Naive thymus-derived CD4-positive, alpha-beta T cell (primary cell): ENCODE measurements around the gene SLC12A4. TPM values are rescaled to one million over a fixed set of nuclear protein-coding genes. Genes with fewer than 3 reads are reported as not detected.
A peak's percentile ranks its signal among the peaks of the same experiment; 100 is the strongest.

Experiments used
- ATAC-seq: fragments of 150-1000 bp; cut with Tn5 transposase; 2 replicates; pipeline ENCODE4 v1.10.0; 2021; ENCODE audit warnings: mild to moderate bottlenecking, moderate library complexity
- CTCF ChIA-PET: fragments of 350-600 bp; sonication (Branson Sonifier 250); formaldehyde crosslinking; loops from one replicate; lab custom pipeline; 2021; ENCODE audit warnings: antibody characterized with exemption; lab: Charles Lee
- POLR2A ChIA-PET: fragments of 350-600 bp; sonication (Branson Sonifier 250); formaldehyde crosslinking; loops from one replicate; lab custom pipeline; 2021; ENCODE audit warnings: antibody characterized with exemption, inconsistent platforms; lab: Charles Lee
- DNase-seq, 9 donors: peaks; one replicate each; pipeline versions ENCODE4 v3.0.0 to v3.0.0-alpha.2; 2020 to 2022; ENCODE audit warnings: mixed read lengths in 1 of 9
- H3K27ac ChIP-seq: one replicate; pipeline ENCODE4 v1.7.0; 2013; ENCODE audit warnings: mild to moderate bottlenecking, low read depth, low read length, moderate library complexity
- H3K27me3 ChIP-seq, 2 donors: one replicate each; pipeline ENCODE4 v1.7.0; 2013; ENCODE audit warnings: low read length in 2 of 2, mild to moderate bottlenecking in 2 of 2, moderate library complexity in 2 of 2; ENCODE audit not compliant: control insufficient read depth in 2 of 2, insufficient read depth in 2 of 2
- H3K36me3 ChIP-seq, 3 experiments: 1 replicate in 2 of 3; 2 replicates in 1 of 3; pipeline ENCODE4 v1.7.0; 2013; ENCODE audit warnings: low read length in 3 of 3, mild to moderate bottlenecking in 3 of 3, moderate library complexity in 1 of 3; ENCODE audit not compliant: insufficient read depth in 3 of 3, control insufficient read depth in 2 of 3
- H3K4me1 ChIP-seq, 2 donors: one replicate each; pipeline ENCODE4 v1.7.0; 2013; ENCODE audit warnings: low read length in 2 of 2, mild to moderate bottlenecking in 2 of 2, moderate library complexity in 1 of 2; ENCODE audit not compliant: control insufficient read depth in 2 of 2, insufficient read depth in 2 of 2
- H3K4me3 ChIP-seq: 2 replicates; pipeline ENCODE4 v1.7.0; 2013; ENCODE audit warnings: mild to moderate bottlenecking, low read length
- H3K9me3 ChIP-seq, 3 experiments: 1 replicate in 2 of 3; 2 replicates in 1 of 3; pipeline ENCODE4 v1.7.0; 2013; ENCODE audit warnings: low read length in 3 of 3; ENCODE audit not compliant: control insufficient read depth in 2 of 3
- H3K27ac Mint-ChIP-seq, 9 donors: one replicate each; pipeline ENCODE4 v1.8.0; 2020 to 2022; ENCODE audit warnings: mixed read lengths in 9 of 9, mild to moderate bottlenecking in 8 of 9, moderate library complexity in 5 of 9, inconsistent platforms in 2 of 9
- H3K27me3 Mint-ChIP-seq, 5 donors: one replicate each; pipeline ENCODE4 v1.8.0; 2021 to 2022; ENCODE audit warnings: mixed read lengths in 5 of 5, mild to moderate bottlenecking in 1 of 5
- H3K36me3 Mint-ChIP-seq, 5 donors: one replicate each; pipeline ENCODE4 v1.8.0; 2020 to 2022; ENCODE audit warnings: mixed read lengths in 5 of 5, mild to moderate bottlenecking in 3 of 5, inconsistent platforms in 1 of 5
- H3K4me1 Mint-ChIP-seq, 7 donors: one replicate each; pipeline ENCODE4 v1.8.0; 2020 to 2022; ENCODE audit warnings: mixed read lengths in 7 of 7, mild to moderate bottlenecking in 3 of 7, inconsistent platforms in 1 of 7
- H3K4me3 Mint-ChIP-seq, 10 donors: one replicate each; pipeline ENCODE4 v1.8.0; 2020 to 2022; ENCODE audit warnings: mild to moderate bottlenecking in 10 of 10, mixed read lengths in 10 of 10, moderate library complexity in 6 of 10, inconsistent platforms in 2 of 10
- H3K9me3 Mint-ChIP-seq, 11 donors: one replicate each; pipeline ENCODE4 v1.8.0; 2020 to 2022; ENCODE audit warnings: mixed read lengths in 11 of 11, mild to moderate bottlenecking in 4 of 11, inconsistent platforms in 1 of 11, moderate library complexity in 1 of 11
- intact Hi-C, 2 donors: fragments of 100-400 bp; cut with micrococcal nuclease; formaldehyde crosslinking; loops; one replicate each; pipeline ENCODE4 v1.15.1; 2023
- polyA plus RNA-seq, 2 donors: library from polyadenylated mRNA; unstranded; fragments of 300-500 nt; fragmentation: Illumina TruSeq; gene quantifications; one replicate each; pipeline ENCODE4 v1.2.3, GENCODE V29; 2021
- total RNA-seq, 6 experiments: library from RNA in 5 of 6; stranded (reverse) in 5 of 6; gene quantifications; 1 replicate in 5 of 6; 2 replicates in 1 of 6; pipeline ENCODE4 v1.2.3 and lab custom pipeline; 2021 to 2026

The SLC12A4 gene
- total and polyA plus RNA-seq, 7 experiments from 2014 or later: 3.8 to 44.4 (median 28.1) TPM

GRCh38 chr16:67934306-67935100, 33.9 kb downstream of the SLC12A4 start:
- ChIA-PET POLR2A (interaction anchor here (0.6 to 4.5 kb wide), 9 partner anchors 37 to 290 kb away, joined by 3 to 35 read pairs (median 12); partner anchors contain the start of genes CARMIL2, NUTF2, PSKH1 and RANBP10), CTCF (interaction anchor here (0.7 to 2.7 kb wide), 3 partner anchors 48 to 118 kb away, joined by 3 to 11 read pairs (median 4); partner anchors contain the start of gene NRN1L)
- Mint-ChIP-seq H3K4me3 (peak overlapping the region in 7 of 10 donors; percentile 23 to 100 (median 89)), H3K27ac (peak overlapping the region; percentile 44 to 99 (median 99)), H3K9me3 (no peaks in the 10 kb centered on the region), H3K36me3 (peaks cover 5 to 24% (median 7%) of the 10 kb centered on the region in 5 donors), H3K4me1 (peaks cover 18 to 38% (median 24%) of the 10 kb centered on the region in 7 donors), H3K27me3 (peaks cover 0 to 3% (median 0%) of the 10 kb centered on the region in 5 donors)
- H3K36me3 ChIP-seq: peaks cover 19 to 65% (median 20%) of the 10 kb centered on the region in 3 experiments
- no peak for ATAC-seq
- no peaks in the 10 kb centered on the region for H3K27me3 ChIP-seq
- peaks cover 21% of the 10 kb centered on the region in 2 donors for H3K4me1 ChIP-seq
- intact Hi-C loops: loop anchor here (1.0 to 5.0 kb wide), 16 partner anchors 34 to 453 kb away; partner anchors contain the start of genes EDC4 (in 2 of the 2), PRMT7 (in 2 of the 2), PSKH1 (in 2 of the 2) and SLC12A4 (in 2 of the 2)
- peak overlapping the region; percentile 77 for H3K27ac ChIP-seq
- H3K4me3 ChIP-seq: no peak overlapping the region
- DNase-seq: no peak
- no peaks in the 10 kb centered on the region for H3K9me3 ChIP-seq

GRCh38 chr16:67933805-67934204, 34.6 kb downstream of the SLC12A4 start:
- Mint-ChIP-seq H3K9me3 (no peaks in the 10 kb centered on the region), H3K4me1 (peaks cover 17 to 31% (median 22%) of the 10 kb centered on the region in 7 donors), H3K4me3 (peak overlapping the region in 4 of 10 donors; percentile 6 to 48 (median 28)), H3K36me3 (peaks cover 5 to 24% (median 7%) of the 10 kb centered on the region in 5 donors), H3K27me3 (peaks cover 0 to 3% (median 0%) of the 10 kb centered on the region in 5 donors), H3K27ac (peak overlapping the region in 8 of 9 donors; percentile 5 to 99 (median 44))
- intact Hi-C loops: loop anchor here (2.0 kb wide), 2 partner anchors 61 to 267 kb away; partner anchors contain the start of genes EDC4 (in 2 of the 2), C16orf86 (in 1 of the 2) and ENKD1 (in 1 of the 2)
- POLR2A ChIA-PET: interaction anchor here (0.6 to 3.9 kb wide), 3 partner anchors 36 to 262 kb away, joined by 3 to 25 read pairs (median 12); partner anchors contain the start of gene PSKH1
- no peaks in the 10 kb centered on the region for H3K9me3 ChIP-seq
- H3K36me3 ChIP-seq: peaks cover 19 to 72% (median 20%) of the 10 kb centered on the region in 3 experiments
- DNase-seq: no peak
- ATAC-seq: no peak
- H3K4me3 ChIP-seq: no peak overlapping the region
- no peaks in the 10 kb centered on the region for H3K27me3 ChIP-seq
- peaks cover 17 to 21% of the 10 kb centered on the region in 2 donors for H3K4me1 ChIP-seq
- H3K27ac ChIP-seq: no peak overlapping the region
- CTCF ChIA-PET: interaction anchor here (0.7 to 2.7 kb wide), 2 partner anchors 50 to 117 kb away, joined by 3 to 11 read pairs; partner anchors contain the start of gene NRN1L

DNA sequence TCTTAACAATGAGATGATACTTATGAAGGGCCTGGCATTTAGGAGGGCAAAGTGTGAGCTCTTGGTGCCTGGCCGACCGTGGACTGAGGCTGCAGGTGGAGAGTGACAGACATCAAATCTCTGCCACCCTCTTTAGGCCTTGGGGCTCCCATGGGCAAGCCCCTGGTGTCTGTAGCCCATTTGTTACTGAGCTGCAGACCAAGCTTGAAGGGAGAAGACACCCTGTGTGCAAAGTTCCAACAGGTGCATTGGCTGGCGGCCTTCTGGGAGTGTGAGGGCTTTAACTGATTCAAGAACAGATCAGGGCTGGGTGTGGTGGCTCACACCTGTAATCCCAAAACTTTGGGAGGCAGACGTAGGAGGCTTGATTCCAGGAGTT, 36.0 kb downstream of the SLC12A4 start:
- intact Hi-C loops: no loop called here
- Mint-ChIP-seq H3K27ac (peak overlapping the region in 1 of 9 donors; percentile 28), H3K27me3 (peaks cover 0 to 3% (median 0%) of the 10 kb centered on the region in 5 donors), H3K36me3 (peaks cover 5 to 27% (median 7%) of the 10 kb centered on the region in 5 donors), H3K9me3 (no peaks in the 10 kb centered on the region), H3K4me1 (peaks cover 17 to 36% (median 24%) of the 10 kb centered on the region in 7 donors), H3K4me3 (no peak overlapping the region)
- Histone ChIP-seq H3K9me3 (no peaks in the 10 kb centered on the region), H3K36me3 (peaks cover 19 to 82% (median 20%) of the 10 kb centered on the region in 3 experiments), H3K4me3 (no peak overlapping the region), H3K4me1 (peaks cover 15 to 19% of the 10 kb centered on the region in 2 donors), H3K27me3 (no peaks in the 10 kb centered on the region), H3K27ac (no peak overlapping the region)
- ChIA-PET POLR2A (interaction anchor here (0.5 to 0.6 kb wide), 2 partner anchors 38 to 236 kb away, joined by 3 to 4 read pairs; no protein-coding TSS in a partner anchor), CTCF (interaction anchor here (0.8 kb wide), 1 partner anchor 50 kb away, joined by 3 read pairs; no protein-coding TSS in a partner anchor)
- no peak for ATAC-seq
- DNase-seq: no peak

DNA sequence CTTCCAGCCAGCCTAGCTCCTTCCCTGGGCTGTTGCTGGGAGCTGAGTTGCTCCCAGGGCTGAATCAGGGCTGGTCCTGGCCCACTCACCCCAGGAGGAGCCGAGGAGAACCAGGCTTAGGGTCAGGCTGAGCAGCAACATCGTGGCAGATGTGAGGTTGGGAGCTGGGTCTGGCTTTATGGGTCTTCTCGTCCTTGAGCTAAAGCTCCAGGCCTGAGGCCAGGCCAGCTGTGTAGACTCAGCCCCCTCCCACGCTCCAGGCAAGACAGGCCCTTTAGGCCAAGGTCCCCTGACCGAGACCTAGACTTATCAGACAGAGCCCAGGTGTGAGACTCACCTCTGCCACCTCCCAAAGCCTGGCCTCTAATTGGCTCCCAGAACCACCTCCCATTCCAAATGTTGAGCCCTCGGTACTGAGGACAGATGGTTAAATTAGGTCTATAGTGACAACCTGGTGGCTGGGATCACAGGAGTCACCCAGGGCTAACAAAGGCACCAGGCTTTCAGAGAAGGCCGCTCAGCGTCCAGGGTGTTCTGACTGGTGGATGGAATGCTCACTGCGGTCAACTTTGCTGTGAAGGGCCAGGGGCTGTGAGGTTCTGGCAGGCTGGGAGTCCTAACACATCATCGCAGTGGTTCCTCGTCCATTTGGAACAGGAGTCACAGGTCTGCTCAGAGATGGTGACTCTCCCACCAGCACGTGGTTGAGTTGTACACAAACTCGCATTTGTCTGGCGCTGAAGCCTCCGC, 36.5 kb downstream of the SLC12A4 start, which contains the start of gene CTRL:
TSS of gene CTRL (minus strand) at position 151 of the 750 bp plus-strand sequence. CDS start at position 141, 10 bp downstream.
- H3K27ac Mint-ChIP-seq: peak within 1 kb of the TSS in 8 of 9 donors; percentile 18 to 77 (median 30)
- CTCF ChIA-PET: interaction anchor here (0.7 to 0.8 kb wide), 2 partner anchors 51 to 406 kb away, joined by 3 read pairs; no protein-coding TSS in a partner anchor
- no peaks in the 10 kb centered on the region for H3K27me3 ChIP-seq
- no peak within 1 kb of the TSS for H3K4me3 Mint-ChIP-seq
- H3K27ac ChIP-seq: no peak within 1 kb of the TSS
- POLR2A ChIA-PET: interaction anchor here (1.1 to 1.5 kb wide), 2 partner anchors 16 to 124 kb away, joined by 3 to 4 read pairs; no protein-coding TSS in a partner anchor
- H3K4me1 ChIP-seq: peaks cover 10 to 14% of the 10 kb centered on the region in 2 donors
- ATAC-seq (no peak), DNase-seq (no peak)
- peaks cover 11 to 31% (median 19%) of the 10 kb centered on the region in 7 donors for H3K4me1 Mint-ChIP-seq
- peaks cover 5 to 26% (median 7%) of the 10 kb centered on the region in 5 donors for H3K36me3 Mint-ChIP-seq
- no peak within 1 kb of the TSS for H3K4me3 ChIP-seq
- no peaks in the 10 kb centered on the region for H3K9me3 Mint-ChIP-seq
- no peaks in the 10 kb centered on the region for H3K9me3 ChIP-seq
- peaks cover 19 to 88% (median 20%) of the 10 kb centered on the region in 3 experiments for H3K36me3 ChIP-seq
- intact Hi-C loops: no loop called here
- H3K27me3 Mint-ChIP-seq: peaks cover 0 to 3% (median 0%) of the 10 kb centered on the region in 5 donors

- Mint-ChIP-seq H3K27me3 (peaks cover 0 to 1% (median 0%) of the 10 kb centered on the region in 5 donors), H3K27ac (peak overlapping the region in 1 of 9 donors; percentile 21), H3K4me3 (no peak overlapping the region), H3K9me3 (no peaks in the 10 kb centered on the region), H3K4me1 (peaks cover 9 to 27% (median 18%) of the 10 kb centered on the region in 7 donors), H3K36me3 (peaks cover 5 to 24% (median 6%) of the 10 kb centered on the region in 5 donors)
- CTCF ChIA-PET: interaction anchor here (0.5 kb wide), 1 partner anchor 53 kb away, joined by 3 read pairs; no protein-coding TSS in a partner anchor
- Histone ChIP-seq H3K4me3 (no peak overlapping the region), H3K4me1 (peaks cover 8 to 12% of the 10 kb centered on the region in 2 donors), H3K9me3 (no peaks in the 10 kb centered on the region), H3K27me3 (no peaks in the 10 kb centered on the region), H3K27ac (no peak overlapping the region), H3K36me3 (peaks cover 19 to 79% (median 20%) of the 10 kb centered on the region in 3 experiments)
- POLR2A ChIA-PET: interaction anchor here (1.1 to 1.5 kb wide), 3 partner anchors 8 to 123 kb away, joined by 3 to 5 read pairs (median 4); no protein-coding TSS in a partner anchor
- DNase-seq (no peak), ATAC-seq (no peak)
- intact Hi-C loops: no loop called here
Measured at GRCh38 chr16:67930678-67931211, 37.7 kb downstream of the SLC12A4 start.
